GM18502 (cell line): ENCODE results near the gene BPIFA3.

Experiments
- ATAC-seq: cut with Tn5 transposase; IDR thresholded peaks from one replicate; pipeline ENCODE4 v1.9.1; 2021; ENCODE audit warnings: mild to moderate bottlenecking; ENCODE audit not compliant: unreplicated experiment, poor library complexity

The BPIFA3 gene

GRCh38 chr20:33257237-33257636, 40.1 kb downstream of the BPIFA3 start:
- no peak for ATAC-seq

GRCh38 chr20:33259371-33259770, 42.2 kb downstream of the BPIFA3 start:
- no peak for ATAC-seq

- ATAC-seq, result no peak
These were observed 44.3 kb downstream of the BPIFA3 start for GRCh38 chr20:33261465-33261864.

GRCh38 chr20:33262658-33263065, 45.5 kb downstream of the BPIFA3 start:
- ATAC-seq, result no peak

- no peak for ATAC-seq
These were observed 46.6 kb downstream of the BPIFA3 start for GRCh38 chr20:33263784-33264183.

- ATAC-seq, result no peak
These were observed 50.5 kb downstream of the BPIFA3 start for GRCh38 chr20:33267701-33268100.

GRCh38 chr20:33272155-33272873, 55.2 kb downstream of the BPIFA3 start:
- no peak for ATAC-seq

- no peak for ATAC-seq
These were observed 56.1 kb downstream of the BPIFA3 start for GRCh38 chr20:33273117-33273851.

- no peak for ATAC-seq
These were observed 58.1 kb downstream of the BPIFA3 start for GRCh38 chr20:33275215-33275614.

- ATAC-seq, result no peak
These were observed 58.7 kb downstream of the BPIFA3 start for GRCh38 chr20:33275871-33276270.

- no peak for ATAC-seq
These were observed 59.4 kb downstream of the BPIFA3 start for GRCh38 chr20:33276303-33277113.
